IPS-18a (cell line): ENCODE data around the gene TSPAN5.

Experiments used
- H3K27ac ChIP-seq: one replicate; pipeline ENCODE4 v1.5.1; 2013; ENCODE audit warnings: low read length
- H3K27me3 ChIP-seq: one replicate; pipeline ENCODE4 v1.6.1; 2013; ENCODE audit warnings: mild to moderate bottlenecking, low read length; ENCODE audit not compliant: control insufficient read depth, insufficient read depth
- H3K36me3 ChIP-seq: one replicate; pipeline ENCODE4 v1.6.1; 2013; ENCODE audit warnings: low read depth, low read length; ENCODE audit not compliant: control insufficient read depth
- H3K4me1 ChIP-seq: one replicate; pipeline ENCODE4 v1.6.1; 2013; ENCODE audit warnings: low read depth, low read length; ENCODE audit not compliant: control insufficient read depth
- H3K4me3 ChIP-seq: one replicate; pipeline ENCODE4 v1.5.1; 2013; ENCODE audit warnings: low read length
- H3K9ac ChIP-seq: one replicate; pipeline ENCODE4 v1.6.1; 2013; ENCODE audit warnings: mild to moderate bottlenecking, low read length, moderate library complexity
- H3K9me3 ChIP-seq: one replicate; pipeline ENCODE4 v1.6.1; 2013; ENCODE audit warnings: low read depth, low read length; ENCODE audit not compliant: control insufficient read depth

TSPAN5 gene

GRCh38 chr4:98613453-98614075 lies 44.8 kb downstream of the TSPAN5 start:
- no peak overlapping the region for H3K27ac ChIP-seq
- H3K27me3 ChIP-seq, result no peaks in the 10 kb centered on the region
- no peaks in the 10 kb centered on the region for H3K9me3 ChIP-seq
- peaks cover 47% of the 10 kb centered on the region for H3K4me1 ChIP-seq
- no peak overlapping the region for H3K4me3 ChIP-seq
- no peak overlapping the region for H3K9ac ChIP-seq
- H3K36me3 ChIP-seq, result no peaks in the 10 kb centered on the region

DNA sequence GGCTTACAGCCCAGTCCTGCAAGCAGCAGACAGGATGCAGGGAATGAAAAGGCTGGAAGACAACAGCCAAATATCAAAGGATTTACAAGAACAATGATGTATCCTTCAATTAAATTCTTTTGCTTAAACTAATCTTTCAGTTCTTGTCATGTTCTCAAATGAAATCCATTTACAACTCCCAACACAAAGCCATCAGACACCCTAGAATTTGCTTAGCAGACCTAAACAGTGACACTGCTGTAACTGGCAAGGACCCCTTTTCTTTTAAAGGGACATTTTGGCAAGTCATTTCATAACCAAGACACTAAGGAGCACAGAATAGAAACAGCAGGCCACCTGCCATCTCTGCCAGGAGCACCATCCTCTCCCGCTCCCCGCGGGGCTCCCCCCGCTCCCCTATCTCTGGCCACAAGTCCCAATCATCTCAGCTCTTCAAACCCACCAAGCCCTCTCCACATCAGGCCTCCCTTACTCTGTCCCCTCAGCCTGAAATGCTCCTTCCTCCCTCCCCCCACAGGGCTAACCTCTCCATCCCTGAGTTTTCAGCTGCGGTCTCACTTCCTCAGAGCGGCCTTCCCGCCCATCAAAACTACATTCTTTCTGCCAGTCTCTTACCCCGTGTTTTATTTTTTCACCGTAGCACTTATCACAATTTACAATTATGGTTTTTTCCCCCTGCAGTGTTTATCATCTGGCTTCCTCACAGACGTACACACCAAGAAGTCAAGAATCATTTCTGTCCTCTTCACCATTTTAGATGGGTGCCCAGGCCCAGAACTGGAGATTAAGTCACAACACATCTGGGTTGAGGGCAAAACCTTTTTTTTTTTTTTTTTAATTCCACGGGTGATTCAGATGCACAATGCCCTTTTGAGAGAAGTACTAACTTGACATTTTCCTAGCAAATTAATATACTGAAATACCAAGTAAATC lies 45.8 kb downstream of the TSPAN5 start:
- no peak overlapping the region for H3K27ac ChIP-seq
- peaks cover 47% of the 10 kb centered on the region for H3K4me1 ChIP-seq
- no peaks in the 10 kb centered on the region for H3K27me3 ChIP-seq
- no peak overlapping the region for H3K4me3 ChIP-seq
- no peak overlapping the region for H3K9ac ChIP-seq
- H3K9me3 ChIP-seq, result no peaks in the 10 kb centered on the region
- no peaks in the 10 kb centered on the region for H3K36me3 ChIP-seq

DNA sequence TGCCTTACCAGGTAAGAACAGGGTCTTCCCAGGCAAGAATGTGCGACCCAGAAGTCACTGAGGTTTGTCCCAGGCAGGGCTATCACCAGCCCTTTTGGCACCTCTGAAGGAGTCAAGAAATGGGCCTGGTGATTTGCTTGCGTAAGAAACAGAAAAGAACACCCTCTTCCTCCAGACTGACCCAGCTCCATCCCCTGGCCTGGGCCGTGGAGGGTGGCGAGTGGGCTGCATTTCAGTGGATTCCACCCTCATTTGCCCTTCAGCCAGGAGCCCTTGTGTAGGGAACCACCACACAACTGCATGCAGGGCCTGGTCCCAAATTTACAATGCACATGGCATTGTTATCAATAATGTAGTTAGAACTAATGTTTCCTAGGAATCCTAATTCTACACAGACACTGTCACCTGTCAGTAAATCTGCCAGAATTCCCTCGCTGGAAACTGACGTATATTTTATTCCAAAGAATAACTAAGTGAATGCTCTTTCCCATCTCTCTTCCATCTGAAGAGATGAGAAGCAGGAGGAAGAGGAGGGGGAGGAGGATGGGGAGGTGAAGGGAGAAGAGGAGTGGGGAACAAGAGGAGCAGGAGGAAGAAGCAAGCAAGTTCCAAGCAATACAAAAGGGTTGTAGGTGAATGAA lies 46.6 kb downstream of the TSPAN5 start:
- H3K9me3 ChIP-seq, result no peaks in the 10 kb centered on the region
- H3K27ac ChIP-seq, result no peak overlapping the region
- no peak overlapping the region for H3K9ac ChIP-seq
- H3K27me3 ChIP-seq, result no peaks in the 10 kb centered on the region
- no peaks in the 10 kb centered on the region for H3K36me3 ChIP-seq
- H3K4me1 ChIP-seq, result peaks cover 53% of the 10 kb centered on the region
- no peak overlapping the region for H3K4me3 ChIP-seq

DNA sequence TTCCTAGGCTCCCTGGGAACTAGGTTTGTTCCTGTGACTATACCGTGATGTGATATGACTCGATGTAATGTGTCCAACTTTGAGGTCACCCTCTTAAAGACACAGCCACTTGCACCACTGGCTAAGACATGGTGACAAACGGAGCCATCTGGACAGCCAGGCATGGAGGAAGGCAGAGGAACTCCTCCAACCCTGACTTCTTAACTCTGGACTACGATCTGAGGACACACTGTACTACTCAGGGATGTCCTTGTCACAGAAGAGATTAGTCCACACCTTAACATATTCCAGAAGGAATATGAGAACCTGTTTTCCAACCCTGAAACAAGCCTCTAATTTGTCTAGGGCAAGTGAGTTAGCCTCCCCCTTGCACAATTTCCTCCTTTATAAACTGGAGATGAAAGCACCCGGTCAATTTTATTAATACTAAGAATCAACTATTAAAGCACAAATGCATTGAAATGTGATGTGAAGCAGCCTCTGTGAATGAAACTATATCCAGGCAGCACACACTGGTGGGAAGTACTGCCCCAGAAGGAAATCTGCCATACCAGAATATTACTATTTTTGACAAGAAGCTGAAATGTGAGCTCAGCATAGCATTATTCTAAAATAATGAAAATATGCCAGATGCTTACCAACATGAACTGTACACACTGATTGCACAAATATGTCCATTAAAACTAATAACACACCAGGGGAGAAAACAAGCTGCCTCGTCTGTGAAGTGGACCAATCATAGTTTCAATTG lies 47.3 kb downstream of the TSPAN5 start:
- Histone ChIP-seq H3K9ac (no peak overlapping the region), H3K27ac (no peak overlapping the region), H3K27me3 (no peaks in the 10 kb centered on the region), H3K36me3 (no peaks in the 10 kb centered on the region), H3K4me3 (no peak overlapping the region), H3K9me3 (no peaks in the 10 kb centered on the region), H3K4me1 (peaks cover 60% of the 10 kb centered on the region)

- H3K27ac ChIP-seq, result no peak overlapping the region
- no peaks in the 10 kb centered on the region for H3K9me3 ChIP-seq
- H3K4me1 ChIP-seq, result peaks cover 62% of the 10 kb centered on the region
- H3K9ac ChIP-seq, result no peak overlapping the region
- no peaks in the 10 kb centered on the region for H3K36me3 ChIP-seq
- no peak overlapping the region for H3K4me3 ChIP-seq
- no peaks in the 10 kb centered on the region for H3K27me3 ChIP-seq
These were observed 48.0 kb downstream of the TSPAN5 start for GRCh38 chr4:98610431-98610830.

DNA sequence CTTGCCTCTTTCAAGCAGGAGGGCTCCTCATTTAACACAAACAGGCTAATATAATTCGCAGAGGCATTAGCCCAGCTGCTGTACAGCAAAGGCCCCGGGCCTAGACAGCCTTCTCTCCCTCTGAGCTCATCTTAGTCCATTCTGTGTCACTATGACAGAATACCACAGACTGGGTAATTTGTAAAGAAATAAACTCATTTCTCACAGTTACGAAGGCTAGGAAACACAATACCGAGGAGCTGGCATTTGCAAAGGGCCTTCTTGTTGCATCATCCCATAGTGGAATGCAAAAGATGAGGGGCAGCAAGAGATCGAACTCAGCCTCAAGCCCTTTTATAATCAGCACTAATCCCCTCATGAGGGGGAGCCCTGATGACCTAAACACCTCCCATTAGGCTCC lies 48.5 kb downstream of the TSPAN5 start:
- H3K4me3 ChIP-seq, result no peak overlapping the region
- no peaks in the 10 kb centered on the region for H3K36me3 ChIP-seq
- H3K9ac ChIP-seq, result no peak overlapping the region
- peaks cover 62% of the 10 kb centered on the region for H3K4me1 ChIP-seq
- H3K27me3 ChIP-seq, result no peaks in the 10 kb centered on the region
- no peaks in the 10 kb centered on the region for H3K9me3 ChIP-seq
- H3K27ac ChIP-seq, result peak overlapping the region; percentile 3

DNA sequence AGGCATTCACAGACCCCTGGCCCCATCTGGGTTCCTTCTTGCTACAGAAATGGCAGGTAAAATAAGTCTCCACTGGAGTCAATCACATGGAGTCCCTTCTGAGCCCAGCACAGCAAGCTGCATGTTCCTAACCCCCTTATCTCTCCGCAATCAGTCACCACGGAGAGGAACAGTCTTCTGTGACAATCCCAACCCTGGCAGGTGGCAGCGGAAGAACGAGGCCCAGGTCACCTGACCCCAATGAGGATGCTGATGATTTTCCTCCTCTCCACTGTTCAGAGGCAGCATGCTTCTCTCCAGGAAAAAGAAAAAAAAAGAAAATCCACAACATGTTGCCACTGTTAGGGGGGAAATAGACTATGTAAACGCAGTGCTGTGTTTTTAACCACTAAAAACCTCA lies 50.1 kb downstream of the TSPAN5 start:
- Histone ChIP-seq H3K9ac (no peak overlapping the region), H3K36me3 (no peaks in the 10 kb centered on the region), H3K9me3 (no peaks in the 10 kb centered on the region), H3K27ac (no peak overlapping the region), H3K27me3 (no peaks in the 10 kb centered on the region), H3K4me3 (no peak overlapping the region), H3K4me1 (peaks cover 60% of the 10 kb centered on the region)

GRCh38 chr4:98606894-98607293 lies 51.5 kb downstream of the TSPAN5 start:
- H3K9me3 ChIP-seq, result no peaks in the 10 kb centered on the region
- no peak overlapping the region for H3K4me3 ChIP-seq
- H3K27me3 ChIP-seq, result no peaks in the 10 kb centered on the region
- peaks cover 45% of the 10 kb centered on the region for H3K4me1 ChIP-seq
- H3K36me3 ChIP-seq, result no peaks in the 10 kb centered on the region
- no peak overlapping the region for H3K9ac ChIP-seq
- no peak overlapping the region for H3K27ac ChIP-seq

DNA sequence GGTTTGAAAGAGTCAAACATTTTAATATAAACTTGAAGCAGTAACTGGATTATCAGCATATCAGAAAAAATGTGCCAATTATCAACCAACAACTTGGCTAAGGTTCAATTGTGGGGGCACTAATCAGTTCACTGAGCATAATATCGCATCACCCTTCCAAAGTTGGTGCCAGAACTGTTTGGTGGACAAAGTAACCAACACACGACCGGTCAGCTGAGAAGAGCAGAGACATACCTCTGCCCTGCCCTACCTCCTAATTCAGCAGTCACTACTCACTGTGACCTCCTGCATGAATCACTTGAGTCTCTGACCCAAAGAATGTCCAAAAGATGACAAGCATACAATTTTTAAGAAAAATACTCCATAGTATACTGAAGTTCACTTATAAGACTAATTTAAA lies 53.2 kb downstream of the TSPAN5 start:
- Histone ChIP-seq H3K9ac (no peak overlapping the region), H3K36me3 (no peaks in the 10 kb centered on the region), H3K4me1 (peaks cover 37% of the 10 kb centered on the region), H3K9me3 (peaks cover 8% of the 10 kb centered on the region), H3K27ac (no peak overlapping the region), H3K27me3 (no peaks in the 10 kb centered on the region), H3K4me3 (no peak overlapping the region)

DNA sequence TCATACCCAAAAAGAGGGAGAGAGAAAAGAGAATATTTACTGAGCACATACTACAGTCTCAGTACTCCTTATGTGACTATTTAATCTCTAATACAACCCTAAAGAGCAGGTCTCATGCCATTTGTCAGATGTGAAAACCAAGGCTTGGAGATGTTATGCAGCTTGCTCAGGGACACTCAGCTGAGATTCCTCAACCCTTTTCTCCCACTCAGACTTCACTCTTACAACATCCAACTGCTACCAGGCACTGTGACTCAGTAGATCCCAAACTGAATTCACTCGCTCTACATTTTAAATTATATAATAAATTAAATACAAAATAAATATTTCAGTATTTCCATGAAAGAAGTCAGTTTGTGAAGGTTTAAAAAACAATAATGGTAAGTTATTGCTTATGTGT lies 53.7 kb downstream of the TSPAN5 start:
- Histone ChIP-seq H3K4me3 (no peak overlapping the region), H3K27ac (no peak overlapping the region), H3K4me1 (peaks cover 32% of the 10 kb centered on the region), H3K9ac (no peak overlapping the region), H3K27me3 (no peaks in the 10 kb centered on the region), H3K9me3 (peaks cover 13% of the 10 kb centered on the region), H3K36me3 (no peaks in the 10 kb centered on the region)
